Measurements from ENCODE around the gene ABRACL. TPM values are rescaled to one million over a fixed set of nuclear protein-coding genes. Genes with fewer than 3 reads are reported as not detected.

Gene ABRACL
- total and polyA plus RNA-seq, 2 of the 4 experiments (the other 2 are of a cell fraction), result 16.0 to 27.9 TPM

DNA sequence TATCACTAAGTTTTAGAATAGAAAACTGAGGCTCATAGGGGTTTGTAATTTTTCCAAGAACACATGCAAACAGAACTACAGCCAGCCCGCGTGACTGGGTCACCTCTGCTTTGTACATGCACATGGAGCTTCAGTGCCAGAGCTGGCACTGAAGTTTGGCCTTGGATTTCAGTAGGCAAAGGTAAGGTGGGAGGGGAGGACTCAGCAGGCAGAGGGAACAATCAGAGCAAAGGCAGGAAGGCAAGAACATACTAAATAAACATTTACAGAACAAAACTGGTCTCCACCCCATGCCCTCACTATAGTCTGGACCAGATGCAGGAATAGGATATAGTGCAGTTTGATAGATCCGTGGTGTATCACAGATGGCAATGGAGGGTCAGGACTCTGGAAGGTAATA is 13.6 kb upstream of the ABRACL start:
- WGBS, 2 experiments (ENCODE audit: extremely low coverage in 2 of 2, insufficient read length in 1 of 2), result no CpG with 5 or more reads among the region's 3 CpGs
- ATAC-seq (ENCODE audit: low read depth) (no peak), DNase-seq (no peak)
- Histone ChIP-seq H3K9ac (ENCODE audit: low read depth, low read length) (no peak overlapping the region), H3K18ac (ENCODE audit: low read depth, low read length) (no peak overlapping the region), H3K36me3 (ENCODE audit: control insufficient read depth, insufficient read depth, low read length) (no peaks in the 10 kb centered on the region), H2BK120ac (ENCODE audit: low read depth, low read length) (no peak overlapping the region), H3K14ac (replicated peaks; ENCODE audit: low read depth, low read length) (no peak overlapping the region), H3K79me1 (ENCODE audit: low read depth in 1 of 2, low read length in 2 of 2) (no peaks in the 10 kb centered on the region), H3K4ac (ENCODE audit: low read depth, low read length) (no peak overlapping the region), H3K4me2 (ENCODE audit: low read depth, low read length) (no peak overlapping the region), H3K27me3 (ENCODE audit: control insufficient read depth, insufficient read depth, low read length) (peaks cover 10% of the 10 kb centered on the region), H4K5ac (ENCODE audit: low read depth, low read length) (no peak overlapping the region), H3K27ac (ENCODE audit: insufficient read depth, low read length) (no peak overlapping the region), H3K4me1 (ENCODE audit: control insufficient read depth, insufficient read depth, low read length) (no peaks in the 10 kb centered on the region), H3K9me3 (ENCODE audit: control insufficient read depth, insufficient read depth, low read length) (no peaks in the 10 kb centered on the region), H3K23ac (ENCODE audit: low read depth, low read length) (no peak overlapping the region), H3K56ac (ENCODE audit: extremely low read depth, insufficient read depth, low read length) (no peak overlapping the region), H2BK5ac (ENCODE audit: low read depth, low read length, poor library complexity, severe bottlenecking) (no peak overlapping the region), H4K20me1 (ENCODE audit: insufficient read depth, low read length) (no peaks in the 10 kb centered on the region), H3K4me3 (ENCODE audit: insufficient read depth, low read depth, low read length) (no peak overlapping the region), H2BK20ac (ENCODE audit: low read depth, low read length) (no peak overlapping the region), H3K9me1 (ENCODE audit: insufficient read depth, low read length) (no peaks in the 10 kb centered on the region), H4K91ac (ENCODE audit: insufficient read depth, low read depth, low read length) (no peak overlapping the region), H2BK15ac (ENCODE audit: low read depth, low read length) (no peak overlapping the region), H2AFZ (replicated peaks; ENCODE audit: low read length, poor library complexity) (no peak overlapping the region), H2AK9ac (replicated peaks; ENCODE audit: low read depth, low read length, poor library complexity) (no peak overlapping the region), H2AK5ac (ENCODE audit: low read depth, low read length) (no peak overlapping the region), H4K8ac (ENCODE audit: low read depth in 2 of 2, low read length in 2 of 2) (no peak overlapping the region)
- BruUV-seq (replicated peaks), result no TSS peak
- TF ChIP-seq FOS (IDR thresholded peaks at IDR 0.05; ENCODE audit: low read depth, low read length) (no peak), MAFK (IDR thresholded peaks at IDR 0.05; ENCODE audit: low read depth, low read length) (no peak), RAD21 (IDR thresholded peaks at IDR 0.05; ENCODE audit: low read length) (no peak), NFE2L2 (IDR thresholded peaks at IDR 0.05; ENCODE audit: low read depth, low read length) (no peak), MAZ (IDR thresholded peaks at IDR 0.05; ENCODE audit: borderline replicate concordance, low read depth, low read length) (no peak), RFX5 (IDR thresholded peaks at IDR 0.05; ENCODE audit: low read depth, low read length) (no peak), RCOR1 (IDR thresholded peaks at IDR 0.05; ENCODE audit: insufficient replicate concordance, low read length) (no peak)
- TF ChIP-seq, protein P1, sequence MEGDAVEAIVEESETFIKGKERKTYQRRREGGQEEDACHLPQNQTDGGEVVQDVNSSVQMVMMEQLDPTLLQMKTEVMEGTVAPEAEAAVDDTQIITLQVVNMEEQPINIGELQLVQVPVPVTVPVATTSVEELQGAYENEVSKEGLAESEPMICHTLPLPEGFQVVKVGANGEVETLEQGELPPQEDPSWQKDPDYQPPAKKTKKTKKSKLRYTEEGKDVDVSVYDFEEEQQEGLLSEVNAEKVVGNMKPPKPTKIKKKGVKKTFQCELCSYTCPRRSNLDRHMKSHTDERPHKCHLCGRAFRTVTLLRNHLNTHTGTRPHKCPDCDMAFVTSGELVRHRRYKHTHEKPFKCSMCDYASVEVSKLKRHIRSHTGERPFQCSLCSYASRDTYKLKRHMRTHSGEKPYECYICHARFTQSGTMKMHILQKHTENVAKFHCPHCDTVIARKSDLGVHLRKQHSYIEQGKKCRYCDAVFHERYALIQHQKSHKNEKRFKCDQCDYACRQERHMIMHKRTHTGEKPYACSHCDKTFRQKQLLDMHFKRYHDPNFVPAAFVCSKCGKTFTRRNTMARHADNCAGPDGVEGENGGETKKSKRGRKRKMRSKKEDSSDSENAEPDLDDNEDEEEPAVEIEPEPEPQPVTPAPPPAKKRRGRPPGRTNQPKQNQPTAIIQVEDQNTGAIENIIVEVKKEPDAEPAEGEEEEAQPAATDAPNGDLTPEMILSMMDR (conservative IDR thresholded peaks at IDR 0.05; ENCODE audit: low read depth, low read length), result no peak
- intact Hi-C loops (cut with micrococcal nuclease) (no loop called here), in situ Hi-C loops (cut with MboI; ENCODE audit: low sequenced_read_pairs) (no loop called here), dilution Hi-C loops (cut with HindIII; ENCODE audit: low sequenced_read_pairs, unreplicated experiment) (no loop called here)
- ChIA-PET CTCF (no interaction called here), POLR2A (ENCODE audit: unreplicated experiment) (no interaction called here)

Measured in IMR-90 (cell line).